ENCODE data around the gene PPP2R3B.
A peak's percentile ranks its signal among the peaks of the same experiment; 100 is the strongest.

PPP2R3B gene

DNA sequence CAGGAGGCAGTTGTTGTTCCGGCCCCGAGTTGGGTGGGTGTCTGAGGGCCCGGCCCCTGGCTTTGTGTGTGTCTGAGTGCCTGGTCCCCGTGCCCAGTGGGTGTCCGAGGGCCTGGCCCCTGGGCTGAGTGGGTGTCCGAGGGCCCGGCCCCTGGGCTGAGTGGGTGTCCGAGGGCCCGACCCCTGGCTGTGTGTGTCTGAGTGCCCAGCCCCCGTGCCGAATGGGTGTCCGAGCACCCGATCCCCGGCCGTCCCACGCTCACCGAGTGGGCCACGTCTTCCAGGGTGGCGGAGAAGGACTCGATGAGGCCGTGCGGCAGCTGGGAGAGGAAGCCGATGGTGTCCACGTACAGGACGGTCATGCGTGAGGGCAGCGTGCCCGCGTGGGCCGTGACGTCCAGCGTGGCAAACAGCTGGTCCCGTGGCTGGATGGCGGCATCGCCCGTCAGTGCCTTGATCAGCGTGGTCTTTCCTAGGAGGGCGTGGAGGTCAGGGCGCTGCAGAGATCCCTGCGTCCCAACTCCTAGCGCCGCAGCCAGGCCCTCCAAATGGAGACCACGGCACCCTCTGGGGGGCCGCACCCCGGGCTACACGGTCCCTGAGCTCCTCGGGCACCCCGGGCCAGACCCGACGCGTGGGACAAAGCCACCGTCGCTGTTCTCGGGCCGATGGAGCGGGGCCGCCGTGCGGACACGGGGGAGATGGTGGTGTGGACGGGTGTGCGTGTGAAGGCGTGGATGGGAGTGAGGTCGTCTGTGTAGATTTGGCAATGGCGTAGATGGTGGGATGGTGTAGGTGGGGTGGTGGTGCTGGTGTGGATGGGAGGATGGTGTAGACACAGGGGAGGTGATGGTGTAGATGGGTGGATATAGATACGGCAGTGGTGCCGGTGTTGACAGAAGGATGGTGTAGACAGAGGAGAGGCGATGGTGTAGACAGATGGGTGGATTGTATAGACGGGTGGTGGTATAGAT is 75.3 kb downstream of the PPP2R3B start (continued):
- TF ChIP-seq ZNF704 (tag by site-specific recombination; IDR thresholded peaks at IDR 0.05) (no peak), ZNF175 (tag by site-specific recombination; IDR thresholded peaks at IDR 0.05) (no peak), ZNF792 (tag by site-specific recombination; IDR thresholded peaks at IDR 0.05) (no peak), BCL11A (tag by site-specific recombination; IDR thresholded peaks at IDR 0.05; ENCODE audit: low read depth) (no peak)

DNA sequence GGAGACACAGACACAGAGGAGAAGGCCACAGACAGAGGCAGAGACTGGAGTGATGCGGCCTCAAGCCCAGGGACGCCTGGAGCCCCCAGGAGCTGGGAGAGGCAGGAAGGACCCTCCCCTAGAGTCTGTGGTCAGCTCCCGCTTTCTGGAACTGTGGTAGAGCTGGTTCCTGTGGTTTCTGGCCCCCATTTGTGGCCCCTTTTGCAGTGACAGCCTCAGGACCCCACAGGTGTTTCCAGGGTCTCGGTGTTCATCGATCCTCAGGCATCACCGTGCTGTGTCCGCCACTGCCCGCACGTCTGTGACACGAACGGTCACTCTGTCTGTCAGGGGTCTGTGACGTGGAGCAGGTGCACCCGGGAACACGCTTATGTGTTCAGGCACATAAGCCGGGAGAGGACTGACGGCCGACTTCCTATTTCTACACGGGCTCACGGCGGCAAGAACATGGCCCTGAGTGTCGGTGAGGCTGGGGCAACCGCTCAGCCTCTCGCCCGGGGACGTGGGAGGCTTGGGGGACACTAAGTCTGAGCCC is 76.0 kb downstream of the PPP2R3B start:
- H3K4me1 ChIP-seq (ENCODE audit: control insufficient read depth, insufficient read depth, low read length) = no peaks in the 10 kb centered on the region
- no peak overlapping the region for H3K4me3 ChIP-seq (ENCODE audit: low read depth, low read length)
- ChIA-PET POLR2A (no interaction called here), CTCF (no interaction called here)
- H3K9me3 ChIP-seq (ENCODE audit: control insufficient read depth, insufficient read depth, low read depth, low read length) = no peaks in the 10 kb centered on the region
- no peak overlapping the region for H3K27ac ChIP-seq (ENCODE audit: extremely low read depth, low read depth, low read length)
- peaks cover 23 to 80% of the 10 kb centered on the region in 2 experiments for H3K36me3 ChIP-seq (ENCODE audit: control insufficient read depth in 2 of 2, insufficient read depth in 1 of 2, low read length in 2 of 2)
- no peak for TF ChIP-seq KLF9 (tag by site-specific recombination; IDR thresholded peaks at IDR 0.05; ENCODE audit: low read depth)

DNA sequence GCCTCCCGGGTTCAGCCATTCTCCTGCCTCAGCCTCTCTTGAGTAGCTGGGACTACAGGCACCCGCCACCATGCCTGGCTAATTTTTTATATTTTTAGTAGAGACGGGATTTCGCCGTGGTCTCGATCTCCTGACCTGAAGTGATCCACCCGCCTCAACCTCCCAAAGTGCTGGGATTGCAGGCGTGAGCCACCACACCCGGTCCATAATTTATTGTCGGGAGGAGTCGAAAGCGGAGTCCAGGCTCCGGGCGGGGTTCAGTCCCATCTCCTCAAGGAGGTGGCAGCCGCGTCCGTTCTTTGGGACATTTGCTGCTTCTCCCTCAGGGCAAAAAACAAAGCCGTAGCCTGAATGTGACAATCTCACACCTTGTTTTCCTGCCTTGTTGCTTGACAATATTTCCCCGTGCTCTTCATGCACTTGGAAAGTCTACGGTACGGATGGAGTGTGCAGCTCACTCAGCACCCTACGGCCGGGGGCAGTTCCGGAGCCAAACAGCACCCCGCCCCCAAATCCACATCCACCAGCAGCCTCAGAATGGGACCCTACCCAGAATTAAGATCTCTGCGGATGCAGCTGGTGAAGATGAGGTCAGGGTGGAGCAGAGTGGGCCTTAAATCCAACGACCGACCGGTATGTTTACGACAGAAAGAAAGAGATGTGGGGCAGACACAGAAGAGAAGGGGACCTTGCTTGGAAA is 77.7 kb downstream of the PPP2R3B start:
- TF ChIP-seq ZNF214 (tag by site-specific recombination; IDR thresholded peaks at IDR 0.05; ENCODE audit: borderline replicate concordance) (no peak), KLF1 (tag by site-specific recombination; IDR thresholded peaks at IDR 0.05) (peak; percentile 96)
- Histone ChIP-seq H3K4me3 (ENCODE audit: low read depth, low read length) (no peak overlapping the region), H3K27ac (ENCODE audit: extremely low read depth, low read depth, low read length) (no peak overlapping the region), H3K9me3 (ENCODE audit: control insufficient read depth, insufficient read depth, low read depth, low read length) (no peaks in the 10 kb centered on the region), H3K4me1 (ENCODE audit: control insufficient read depth, insufficient read depth, low read length) (no peaks in the 10 kb centered on the region), H3K36me3 (ENCODE audit: control insufficient read depth in 2 of 2, insufficient read depth in 1 of 2, low read length in 2 of 2) (peaks cover 24 to 75% of the 10 kb centered on the region in 2 experiments)
- ChIA-PET POLR2A (no interaction called here), CTCF (no interaction called here)

- ChIA-PET POLR2A (no interaction called here), CTCF (no interaction called here)
- Histone ChIP-seq H3K27ac (ENCODE audit: extremely low read depth, low read depth, low read length) (no peak overlapping the region), H3K4me1 (ENCODE audit: control insufficient read depth, insufficient read depth, low read length) (no peaks in the 10 kb centered on the region), H3K36me3 (ENCODE audit: control insufficient read depth in 2 of 2, insufficient read depth in 1 of 2, low read length in 2 of 2) (peaks cover 25 to 68% of the 10 kb centered on the region in 2 experiments), H3K9me3 (ENCODE audit: control insufficient read depth, insufficient read depth, low read depth, low read length) (no peaks in the 10 kb centered on the region), H3K4me3 (ENCODE audit: low read depth, low read length) (no peak overlapping the region)
- no peak for TF ChIP-seq OVOL3 (tag by site-specific recombination; IDR thresholded peaks at IDR 0.05)
- no peak for TF ChIP-seq ZNF324 (tag by site-specific recombination; IDR thresholded peaks at IDR 0.05)
- no peak for TF ChIP-seq ZNF513 (tag by site-specific recombination; IDR thresholded peaks at IDR 0.05)
- TF ChIP-seq ZBTB21 (tag by site-specific recombination; IDR thresholded peaks at IDR 0.05) = no peak
- TF ChIP-seq ELK4 (IDR thresholded peaks at IDR 0.05; ENCODE audit: borderline replicate concordance, low read depth, low read length) = no peak
- TF ChIP-seq KLF17 (tag by site-specific recombination; IDR thresholded peaks at IDR 0.05) = no peak
- no peak for TF ChIP-seq ZNF155 (tag by site-specific recombination; IDR thresholded peaks at IDR 0.05)
- TF ChIP-seq ZNF157 (tag by site-specific recombination; IDR thresholded peaks at IDR 0.05) = no peak
- TF ChIP-seq ZNF146 (tag by site-specific recombination; IDR thresholded peaks at IDR 0.05) = no peak
- TF ChIP-seq, protein P1, sequence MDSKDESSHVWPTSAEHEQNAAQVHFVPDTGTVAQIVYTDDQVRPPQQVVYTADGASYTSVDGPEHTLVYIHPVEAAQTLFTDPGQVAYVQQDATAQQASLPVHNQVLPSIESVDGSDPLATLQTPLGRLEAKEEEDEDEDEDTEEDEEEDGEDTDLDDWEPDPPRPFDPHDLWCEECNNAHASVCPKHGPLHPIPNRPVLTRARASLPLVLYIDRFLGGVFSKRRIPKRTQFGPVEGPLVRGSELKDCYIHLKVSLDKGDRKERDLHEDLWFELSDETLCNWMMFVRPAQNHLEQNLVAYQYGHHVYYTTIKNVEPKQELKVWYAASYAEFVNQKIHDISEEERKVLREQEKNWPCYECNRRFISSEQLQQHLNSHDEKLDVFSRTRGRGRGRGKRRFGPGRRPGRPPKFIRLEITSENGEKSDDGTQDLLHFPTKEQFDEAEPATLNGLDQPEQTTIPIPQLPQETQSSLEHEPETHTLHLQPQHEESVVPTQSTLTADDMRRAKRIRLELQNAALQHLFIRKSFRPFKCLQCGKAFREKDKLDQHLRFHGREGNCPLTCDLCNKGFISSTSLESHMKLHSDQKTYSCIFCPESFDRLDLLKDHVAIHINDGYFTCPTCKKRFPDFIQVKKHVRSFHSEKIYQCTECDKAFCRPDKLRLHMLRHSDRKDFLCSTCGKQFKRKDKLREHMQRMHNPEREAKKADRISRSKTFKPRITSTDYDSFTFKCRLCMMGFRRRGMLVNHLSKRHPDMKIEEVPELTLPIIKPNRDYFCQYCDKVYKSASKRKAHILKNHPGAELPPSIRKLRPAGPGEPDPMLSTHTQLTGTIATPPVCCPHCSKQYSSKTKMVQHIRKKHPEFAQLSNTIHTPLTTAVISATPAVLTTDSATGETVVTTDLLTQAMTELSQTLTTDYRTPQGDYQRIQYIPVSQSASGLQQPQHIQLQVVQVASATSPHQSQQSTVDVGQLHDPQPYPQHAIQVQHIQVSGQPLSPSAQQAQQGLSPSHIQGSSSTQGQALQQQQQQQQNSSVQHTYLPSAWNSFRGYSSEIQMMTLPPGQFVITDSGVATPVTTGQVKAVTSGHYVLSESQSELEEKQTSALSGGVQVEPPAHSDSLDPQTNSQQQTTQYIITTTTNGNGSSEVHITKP (tag by site-specific recombination; IDR thresholded peaks at IDR 0.05) = no peak
These were observed 79.2 kb downstream of the PPP2R3B start for GRCh38 chrX:307261-308111.
